ENCODE results near the gene HEG1. TPM values are rescaled to one million over a fixed set of nuclear protein-coding genes. Genes with fewer than 3 reads are reported as not detected.

The HEG1 gene
- total and polyA plus RNA-seq, 2 of the 13 experiments (the other 11 are each of a cell fraction or from before 2014, with no cell fraction given): 10.7 to 18.2 TPM

DNA sequence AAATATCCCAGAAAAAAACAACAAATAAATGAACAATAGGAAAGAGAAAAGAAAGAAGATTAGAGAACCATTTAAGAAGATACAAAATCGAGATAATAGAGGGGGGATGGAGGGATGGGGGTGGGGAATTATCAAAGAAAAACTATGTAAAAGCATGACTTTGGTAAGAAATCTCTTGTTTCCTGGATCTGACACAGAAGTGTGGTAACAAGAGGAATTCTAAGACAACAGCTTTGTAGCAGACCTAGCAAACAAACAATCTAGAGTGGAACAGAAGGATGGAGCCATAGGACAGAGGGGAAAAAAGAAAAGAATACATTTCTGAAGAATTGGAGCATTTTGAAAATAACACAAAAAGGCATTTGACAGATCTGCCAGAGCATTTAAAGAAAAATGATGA is 49.3 kb upstream of the HEG1 start:
- Histone ChIP-seq H3K4me3 (replicated peaks in 1 of 3; ENCODE audit: insufficient read depth in 1 of 3, low read depth in 2 of 3, low read length in 3 of 3) (no peak overlapping the region), H4K20me1 (ENCODE audit: insufficient read depth, low read length) (no peaks in the 10 kb centered on the region), H3K27me3 (ENCODE audit: control insufficient read depth in 1 of 2, insufficient read depth in 2 of 2, low read length in 2 of 2) (0 out of 5 replicates have a peak, but pooled peaks cover 0 to 2% of the 10 kb centered on the region in 2 experiments), H3K9me3 (ENCODE audit: low read length) (no peaks in the 10 kb centered on the region), H2AFZ (ENCODE audit: low read length) (no peak overlapping the region), H3K4me2 (ENCODE audit: low read depth, low read length) (no peak overlapping the region), H3K4me1 (ENCODE audit: insufficient read depth, low read length) (no peaks in the 10 kb centered on the region), H3K36me3 (replicated peaks in 1 of 2; ENCODE audit: control insufficient read depth in 1 of 2, insufficient read depth in 2 of 2, low read length in 2 of 2) (no peaks in the 10 kb centered on the region), H3K79me2 (ENCODE audit: insufficient read depth, low read length) (no peaks in the 10 kb centered on the region), H3K9ac (ENCODE audit: insufficient read depth, low read depth, low read length) (no peak overlapping the region), H3K27ac (ENCODE audit: extremely low read length, insufficient read depth, low read length) (no peak overlapping the region)
- DNase-seq (ENCODE audit: low spot score) (no peak), ATAC-seq (no peak), FAIRE-seq (no peak)
- BruUV-seq (replicated peaks): no TSS peak
- intact Hi-C loops (cut with micrococcal nuclease; ENCODE audit: unreplicated experiment) (no loop called here), in situ Hi-C loops (cut with HindIII; ENCODE audit: extremely low pct_ligation_motif_present, low pct_unique_long_range_greater_than_20kb) (no loop called here)
- POLR2A ChIA-PET: no interaction called here
- CTCF ChIA-PET (ENCODE audit: low intra/inter-chr PET ratio, low total read pairs): no interaction called here
- TF ChIP-seq ZNF367 (CRISPR knock-in tag; IDR thresholded peaks at IDR 0.05; ENCODE audit: borderline replicate concordance) (no peak), ZSCAN31 (CRISPR knock-in tag; IDR thresholded peaks at IDR 0.05; ENCODE audit: low read depth) (no peak), NPAS2 (CRISPR knock-in tag; IDR thresholded peaks at IDR 0.05; ENCODE audit: borderline replicate concordance) (no peak), HOXA5 (CRISPR knock-in tag; IDR thresholded peaks at IDR 0.05) (no peak)
- TF ChIP-seq, protein P1, sequence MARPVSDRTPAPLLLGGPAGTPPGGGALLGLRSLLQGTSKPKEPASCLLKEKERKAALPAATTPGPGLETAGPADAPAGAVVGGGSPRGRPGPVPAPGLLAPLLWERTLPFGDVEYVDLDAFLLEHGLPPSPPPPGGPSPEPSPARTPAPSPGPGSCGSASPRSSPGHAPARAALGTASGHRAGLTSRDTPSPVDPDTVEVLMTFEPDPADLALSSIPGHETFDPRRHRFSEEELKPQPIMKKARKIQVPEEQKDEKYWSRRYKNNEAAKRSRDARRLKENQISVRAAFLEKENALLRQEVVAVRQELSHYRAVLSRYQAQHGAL (CRISPR knock-in tag; IDR thresholded peaks at IDR 0.05; ENCODE audit: not compliant biosample characterization): no peak
- 0% methylated on average over 1 of the region's 1 CpG for WGBS (ENCODE audit: low lambda C conversion rate)

DNA sequence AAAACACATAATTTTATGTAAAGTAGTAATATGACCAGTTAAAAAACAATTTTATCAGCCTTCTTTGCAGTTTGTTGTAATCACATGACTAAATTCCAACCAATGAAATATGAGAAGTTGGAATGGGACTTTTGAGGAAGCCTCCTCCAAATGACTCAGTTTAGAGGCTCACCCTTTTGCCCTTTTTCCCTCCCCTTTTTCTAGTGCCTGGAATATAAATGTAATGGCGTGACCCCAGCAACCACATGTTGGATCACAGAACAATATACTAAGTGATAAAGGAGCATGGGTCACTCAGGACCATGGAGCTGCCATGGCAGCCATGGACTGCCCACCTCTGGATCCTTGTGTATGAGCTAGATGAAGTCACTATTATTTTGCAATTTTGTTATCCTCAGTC is 48.8 kb upstream of the HEG1 start:
- 50% methylated on average over 1 of the region's 1 CpG for WGBS (ENCODE audit: low lambda C conversion rate)
- no peaks in the 10 kb centered on the region for H3K4me1 ChIP-seq (ENCODE audit: insufficient read depth, low read length)
- intact Hi-C loops (cut with micrococcal nuclease; ENCODE audit: unreplicated experiment) (no loop called here), in situ Hi-C loops (cut with HindIII; ENCODE audit: extremely low pct_ligation_motif_present, low pct_unique_long_range_greater_than_20kb) (no loop called here)
- H3K36me3 ChIP-seq (replicated peaks in 1 of 2; ENCODE audit: control insufficient read depth in 1 of 2, insufficient read depth in 2 of 2, low read length in 2 of 2): no peaks in the 10 kb centered on the region
- DNase-seq (ENCODE audit: low spot score) (no peak), ATAC-seq (no peak), FAIRE-seq (no peak)
- H3K9me3 ChIP-seq (ENCODE audit: low read length): no peaks in the 10 kb centered on the region
- H3K27ac ChIP-seq (ENCODE audit: extremely low read length, insufficient read depth, low read length): no peak overlapping the region
- POLR2A ChIA-PET: no interaction called here
- H2AFZ ChIP-seq (ENCODE audit: low read length): no peak overlapping the region
- CTCF ChIA-PET (ENCODE audit: low intra/inter-chr PET ratio, low total read pairs): no interaction called here
- H3K79me2 ChIP-seq (ENCODE audit: insufficient read depth, low read length): no peaks in the 10 kb centered on the region
- no TSS peak for BruUV-seq (replicated peaks)
- H4K20me1 ChIP-seq (ENCODE audit: insufficient read depth, low read length): no peaks in the 10 kb centered on the region
- H3K9ac ChIP-seq (ENCODE audit: insufficient read depth, low read depth, low read length): no peak overlapping the region
- no peak overlapping the region for H3K4me3 ChIP-seq (replicated peaks in 1 of 3; ENCODE audit: insufficient read depth in 1 of 3, low read depth in 2 of 3, low read length in 3 of 3)
- TF ChIP-seq ZNF44 (CRISPR knock-in tag; IDR thresholded peaks at IDR 0.05) (no peak), ZZZ3 (CRISPR knock-in tag; IDR thresholded peaks at IDR 0.05; ENCODE audit: borderline replicate concordance) (no peak), SRSF9 (IDR thresholded peaks at IDR 0.05; ENCODE audit: borderline replicate concordance, insufficient read depth, low read depth, low read length, poor library complexity, severe bottlenecking) (no peak), ZNF557 (CRISPR knock-in tag; IDR thresholded peaks at IDR 0.05) (no peak), THAP11 (CRISPR knock-in tag; IDR thresholded peaks at IDR 0.05) (no peak), ZBTB7A (CRISPR knock-in tag; IDR thresholded peaks at IDR 0.05) (no peak)
- TF ChIP-seq, protein P2, sequence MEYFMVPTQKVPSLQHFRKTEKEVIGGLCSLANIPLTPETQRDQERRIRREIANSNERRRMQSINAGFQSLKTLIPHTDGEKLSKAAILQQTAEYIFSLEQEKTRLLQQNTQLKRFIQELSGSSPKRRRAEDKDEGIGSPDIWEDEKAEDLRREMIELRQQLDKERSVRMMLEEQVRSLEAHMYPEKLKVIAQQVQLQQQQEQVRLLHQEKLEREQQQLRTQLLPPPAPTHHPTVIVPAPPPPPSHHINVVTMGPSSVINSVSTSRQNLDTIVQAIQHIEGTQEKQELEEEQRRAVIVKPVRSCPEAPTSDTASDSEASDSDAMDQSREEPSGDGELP (IDR thresholded peaks at IDR 0.05; ENCODE audit: borderline replicate concordance, low read depth): no peak
- 0 out of 5 replicates have a peak, but pooled peaks cover 0 to 2% of the 10 kb centered on the region in 2 experiments for H3K27me3 ChIP-seq (ENCODE audit: control insufficient read depth in 1 of 2, insufficient read depth in 2 of 2, low read length in 2 of 2)
- H3K4me2 ChIP-seq (ENCODE audit: low read depth, low read length): no peak overlapping the region

Data from HepG2 (cell line).